ENCODE data around the gene AMPH.
A peak's percentile ranks its signal among the peaks of the same experiment; 100 is the strongest.
"Not testable (repeated sequence)": the region's sequence is repeated elsewhere in the genome, so short reads cannot be mapped to it uniquely, and the experiment has no call there.

AMPH gene

GRCh38 chr7:38628630-38629385 is 2.4 kb downstream of the AMPH start:
- DNase-seq: no peak

- DNase-seq: no peak
These were observed 5.3 kb downstream of the AMPH start for GRCh38 chr7:38625866-38626265.

DNA sequence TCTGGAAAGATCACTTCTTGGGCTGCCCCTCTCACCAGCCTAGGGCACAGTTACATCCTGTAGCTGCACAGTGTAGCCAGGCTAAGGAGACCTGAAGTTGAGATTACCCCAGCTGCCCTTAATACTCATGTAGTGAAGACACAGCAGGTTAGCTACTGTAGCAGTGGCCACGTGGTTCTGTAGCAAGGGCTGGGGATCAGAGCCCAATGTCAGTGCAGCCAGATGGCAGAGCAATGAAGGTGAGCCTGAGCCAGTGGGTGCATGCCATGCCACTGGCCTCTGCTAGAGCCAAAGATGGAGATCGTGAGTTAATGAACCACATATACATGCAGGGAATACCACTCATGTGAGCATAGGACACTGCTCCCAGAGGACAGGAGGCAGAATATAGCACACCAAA is 15.5 kb downstream of the AMPH start:
- DNase-seq: no peak

DNA sequence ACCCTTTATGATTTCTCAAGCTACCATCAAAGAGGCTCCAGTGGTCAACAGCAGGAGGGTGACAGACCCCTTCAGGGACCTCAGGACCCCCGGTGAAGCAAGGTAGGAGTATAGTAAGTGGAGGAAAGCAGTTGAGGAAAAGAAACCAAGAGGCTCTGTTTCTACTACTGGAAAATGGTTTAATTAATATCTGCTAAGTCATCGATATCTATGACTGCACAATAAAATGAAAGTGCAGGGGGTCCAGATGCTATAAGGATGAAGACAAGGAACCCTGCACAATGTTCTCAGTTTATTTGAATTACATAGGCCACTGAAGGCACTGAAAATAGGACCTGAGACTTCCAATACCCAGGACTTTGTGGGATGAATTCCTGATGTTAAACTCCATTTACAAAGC is 23.7 kb downstream of the AMPH start:
- DNase-seq: no peak

- no peak for DNase-seq
These were observed 30.4 kb downstream of the AMPH start for GRCh38 chr7:38600741-38601140.

GRCh38 chr7:38594949-38595348 is 36.2 kb downstream of the AMPH start:
- no peak for DNase-seq

- no peak for DNase-seq
These were observed 38.4 kb downstream of the AMPH start for GRCh38 chr7:38592737-38593288.

GRCh38 chr7:38585572-38586354 is 45.4 kb downstream of the AMPH start:
- no peak for DNase-seq

DNA sequence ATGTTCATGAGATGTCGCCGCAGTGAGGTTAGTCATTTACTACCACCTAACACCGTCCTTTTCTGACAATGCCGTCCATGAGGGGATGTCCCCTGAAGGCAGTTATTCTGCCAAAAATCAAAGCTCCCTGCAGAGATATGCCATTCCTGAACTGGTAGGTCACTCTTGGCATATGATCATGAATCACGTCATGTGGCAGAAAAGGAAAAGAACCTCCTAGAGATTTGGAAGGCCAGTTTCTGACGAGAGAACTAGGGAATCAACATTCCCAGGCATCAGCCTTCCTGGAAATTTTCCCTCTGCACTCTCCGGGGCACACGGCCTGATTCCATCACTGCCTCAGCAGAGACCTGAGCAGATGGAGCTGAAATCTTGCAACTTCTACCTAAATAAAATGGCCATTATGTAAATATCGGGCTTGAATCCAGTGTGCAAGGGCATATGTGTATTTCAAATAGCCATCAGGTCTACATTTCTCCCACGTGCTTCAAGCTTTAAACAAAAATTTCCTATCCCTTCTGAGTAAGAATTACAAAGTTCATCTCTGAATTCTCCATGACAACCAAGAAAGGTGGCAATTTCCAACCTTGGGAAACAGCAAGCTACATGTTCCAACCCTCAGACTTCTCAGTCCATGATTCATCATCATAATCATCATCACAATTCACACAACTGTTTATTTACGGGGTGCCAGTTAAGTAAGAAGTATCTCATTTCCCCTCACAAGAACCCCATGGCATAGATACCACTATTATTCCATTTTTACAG is 46.5 kb downstream of the AMPH start:
- DNase-seq: no peak

DNA sequence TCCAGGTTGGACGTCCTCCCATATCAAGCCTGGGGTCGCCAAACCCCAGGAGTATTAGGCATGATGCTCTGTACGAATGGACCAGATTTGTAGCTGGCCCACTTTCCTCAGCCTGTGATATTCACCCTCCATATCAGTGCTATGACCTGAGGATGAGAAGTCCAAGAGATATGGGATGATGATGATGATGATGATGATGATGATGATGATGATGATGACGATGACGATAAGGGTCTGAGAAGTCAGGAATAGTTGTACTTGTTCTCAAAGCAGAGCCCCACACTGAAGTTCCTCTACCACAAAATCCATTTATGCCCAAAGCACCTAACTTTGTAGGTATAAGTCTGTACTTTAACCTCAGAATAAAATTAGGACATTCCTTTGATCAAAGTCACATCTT is 50.7 kb downstream of the AMPH start:
- no peak for DNase-seq

DNA sequence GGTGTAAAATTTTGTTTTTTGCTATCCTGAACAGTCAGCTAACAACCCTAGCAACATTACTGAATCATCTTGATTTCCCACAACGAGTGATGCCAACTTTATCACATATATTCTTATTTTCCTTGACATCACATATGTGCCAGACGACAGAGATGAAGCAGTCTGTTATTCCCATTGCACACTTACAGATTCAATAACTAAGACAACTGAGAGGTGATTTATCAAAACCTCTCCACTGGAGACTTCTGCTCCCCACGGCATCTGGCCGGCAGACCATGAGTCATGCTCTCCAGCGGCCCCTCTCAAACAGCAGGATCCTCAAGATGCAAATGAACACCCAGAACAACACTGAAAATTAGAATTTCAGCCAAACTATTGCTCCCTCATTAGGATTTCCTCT is 57.1 kb downstream of the AMPH start:
- DNase-seq: peak; percentile 16

- DNase-seq: not testable (repeated sequence)
These were observed 59.6 kb downstream of the AMPH start for GRCh38 chr7:38571620-38572019.

GRCh38 chr7:38568497-38568896 is 62.7 kb downstream of the AMPH start:
- no peak for DNase-seq

DNA sequence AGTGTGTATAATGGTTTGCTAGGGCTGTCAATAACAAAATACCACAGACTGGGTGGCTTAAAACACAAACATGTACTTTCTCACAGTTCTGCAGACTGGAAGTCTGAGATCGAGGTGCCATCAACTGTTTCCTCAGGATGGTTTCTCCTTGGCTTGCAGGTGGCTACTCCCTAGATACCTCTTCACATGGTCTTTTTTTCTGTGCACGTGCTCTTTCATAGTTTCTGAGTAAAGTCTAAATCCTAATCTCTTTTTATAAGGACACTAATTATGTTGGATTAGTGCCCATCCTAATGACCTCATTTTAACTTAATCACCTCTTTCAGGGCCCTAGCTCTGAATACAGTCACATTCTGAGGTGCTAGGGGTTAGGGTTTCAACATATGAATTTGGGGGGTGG is 65.9 kb downstream of the AMPH start:
- DNase-seq: no peak

GRCh38 chr7:38563741-38564140 is 67.4 kb downstream of the AMPH start:
- no peak for DNase-seq

GRCh38 chr7:38561166-38561565 is 70.0 kb downstream of the AMPH start:
- DNase-seq: no peak

- DNase-seq: no peak
These were observed 72.3 kb downstream of the AMPH start for GRCh38 chr7:38558761-38559345.

GRCh38 chr7:38554586-38554985 is 76.6 kb downstream of the AMPH start:
- DNase-seq: no peak

DNA sequence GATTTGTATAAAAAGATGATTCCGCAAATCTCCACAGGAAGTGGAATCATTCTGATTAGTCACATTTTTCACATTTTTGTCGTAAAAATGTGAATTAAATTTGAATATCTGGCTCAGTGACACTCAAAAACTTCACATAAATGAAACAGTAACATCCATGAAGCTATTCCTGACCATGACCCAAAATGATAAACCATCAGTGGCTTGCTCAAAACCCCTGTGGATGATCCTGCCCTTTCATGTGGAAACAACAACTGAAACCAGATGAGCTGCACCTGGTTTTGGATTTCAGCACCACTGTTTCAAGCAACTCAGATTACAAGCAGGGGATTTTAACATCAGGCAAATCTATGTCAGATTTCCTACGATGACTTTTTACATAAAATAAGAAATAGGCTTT is 80.3 kb downstream of the AMPH start:
- DNase-seq: no peak

DNA sequence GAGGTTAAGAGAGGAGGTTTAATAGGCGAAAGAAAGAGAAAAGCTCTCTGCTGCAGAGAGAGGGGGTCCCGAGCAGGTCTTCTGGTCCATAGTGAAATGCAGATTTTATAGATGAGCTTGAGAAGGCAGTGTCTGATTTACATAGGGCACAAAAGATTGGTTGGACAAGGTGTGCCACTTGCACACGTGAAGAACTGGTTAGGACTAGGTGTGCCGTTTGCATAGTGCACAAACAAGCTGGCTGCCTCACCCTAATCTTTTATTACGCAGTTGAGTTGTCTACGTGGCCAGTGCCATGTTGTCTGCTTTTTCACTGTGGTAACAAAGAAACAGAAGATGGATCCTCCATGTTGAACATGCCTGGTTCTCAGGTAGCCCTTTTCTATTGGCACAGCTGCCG is 82.6 kb downstream of the AMPH start:
- no peak for DNase-seq

DNA sequence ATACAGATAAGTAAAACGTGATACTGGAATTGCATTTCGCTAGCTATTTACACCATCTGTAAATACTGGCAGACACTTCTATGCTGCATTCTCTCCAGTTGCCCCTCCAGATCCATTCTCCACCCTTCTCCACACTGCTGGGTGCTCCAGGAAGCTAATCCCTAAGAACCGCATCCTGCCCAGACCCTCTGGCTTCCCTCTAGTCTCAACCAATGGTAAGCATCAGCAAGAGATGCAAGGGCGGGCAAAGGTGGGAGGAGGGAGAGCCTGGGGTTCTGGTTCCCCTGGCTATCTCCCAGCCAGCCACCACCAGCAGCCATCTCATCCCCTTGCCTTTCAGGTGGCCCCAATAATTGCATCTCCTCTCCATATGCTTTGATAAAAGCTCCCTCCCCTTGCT is 84.4 kb downstream of the AMPH start:
- DNase-seq: no peak

DNA sequence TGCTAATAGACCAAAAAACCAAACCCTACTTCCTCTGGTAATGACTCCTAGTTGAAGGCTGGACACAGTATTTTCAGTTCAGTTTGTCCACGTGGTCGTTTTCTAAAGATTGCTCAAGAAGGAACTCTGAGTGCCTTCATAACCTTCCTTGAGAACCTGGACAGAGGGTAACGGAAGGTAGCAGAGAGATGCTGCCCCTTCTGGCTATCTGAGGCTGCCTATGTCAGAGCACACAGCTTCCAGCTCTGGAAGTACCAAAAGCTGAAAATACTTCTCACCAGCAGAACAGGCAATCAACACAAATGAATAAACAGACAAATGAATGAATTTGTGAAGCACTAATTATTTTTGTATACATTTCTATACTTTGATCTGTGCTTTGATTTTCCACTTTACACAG is 85.2 kb downstream of the AMPH start:
- no peak for DNase-seq

DNA sequence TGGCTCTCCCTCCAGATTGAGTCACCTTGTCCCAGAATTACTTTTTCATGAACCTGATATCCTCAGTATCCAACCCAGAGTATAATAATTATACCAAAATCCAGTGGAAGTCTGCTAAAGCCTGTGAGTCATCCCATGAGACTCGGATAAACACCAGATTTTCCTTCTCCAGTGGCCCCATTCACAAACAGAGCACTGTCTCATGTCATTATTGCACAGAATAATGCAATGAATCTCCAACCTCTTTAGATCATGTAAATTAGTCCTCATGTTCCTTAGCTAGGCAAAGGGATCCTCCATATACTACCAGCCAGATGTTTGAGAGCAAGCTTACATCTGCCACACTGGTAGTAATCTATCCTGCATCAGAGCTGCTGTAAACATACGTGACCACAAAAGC is 89.0 kb downstream of the AMPH start:
- no peak for DNase-seq
